GM23338 (cell line): ENCODE results near the gene PTPN6. TPM values are rescaled to one million over a fixed set of nuclear protein-coding genes. Genes with fewer than 3 reads are reported as not detected.

Source experiments
- ATAC-seq: fragments of 200-7000 bp; cut with Tn5 transposase; 3 replicates; pipeline ENCODE4 v1.9.1; 2020
- DNase-seq: peaks from one replicate; pipeline ENCODE4 v3.0.0-alpha.2; 2015; ENCODE audit warnings: low spot score
- H2AFZ ChIP-seq: fragments of 200-600 bp; sonication (generic); 2 replicates; pipeline ENCODE4 v1.8.0; 2016; ENCODE audit warnings: antibody characterized with exemption, mild to moderate bottlenecking, moderate library complexity
- H3F3A ChIP-seq: fragments of 200-600 bp; sonication (generic); replicated peaks from 2 replicates; pipeline ENCODE4 v1.8.0; 2017; ENCODE audit warnings: antibody characterized with exemption, mixed run types, low read depth
- H3K27ac ChIP-seq: fragments of 200-600 bp; sonication (generic); 2 replicates; pipeline ENCODE4 v1.6.1; 2016; ENCODE audit warnings: low read depth
- H3K27me3 ChIP-seq: fragments of 200-600 bp; sonication (generic); 2 replicates; pipeline ENCODE4 v1.8.0; 2016; ENCODE audit warnings: mild to moderate bottlenecking, mixed run types, moderate library complexity; ENCODE audit not compliant: insufficient read depth
- H3K36me3 ChIP-seq: fragments of 200-600 bp; sonication (generic); 2 replicates; pipeline ENCODE4 v1.8.0; 2016; ENCODE audit warnings: mild to moderate bottlenecking; ENCODE audit not compliant: insufficient read depth
- H3K4me1 ChIP-seq: fragments of 200-600 bp; sonication (generic); 2 replicates; pipeline ENCODE4 v1.8.0; 2016; ENCODE audit warnings: mild to moderate bottlenecking, moderate library complexity; ENCODE audit not compliant: insufficient read depth
- H3K4me2 ChIP-seq: fragments of 200-600 bp; sonication (generic); 2 replicates; pipeline ENCODE4 v1.7.1; 2017; ENCODE audit warnings: mixed run types
- H3K4me3 ChIP-seq: fragments of 200-600 bp; sonication (generic); 2 replicates; pipeline ENCODE4 v1.6.1; 2016; ENCODE audit warnings: mixed run types
- H3K79me2 ChIP-seq: fragments of 200-600 bp; sonication (generic); replicated peaks from 2 replicates; pipeline ENCODE4 v1.8.0; 2017; ENCODE audit warnings: mild to moderate bottlenecking; ENCODE audit not compliant: insufficient read depth
- H3K9me2 ChIP-seq: fragments of 200-600 bp; sonication (generic); 2 replicates; pipeline ENCODE4 v1.8.0; 2017; ENCODE audit not compliant: insufficient read depth
- H4K20me1 ChIP-seq: fragments of 200-600 bp; sonication (generic); replicated peaks from 2 replicates; pipeline ENCODE4 v1.8.0; 2017; ENCODE audit warnings: mild to moderate bottlenecking; ENCODE audit not compliant: insufficient read depth
- H3K27ac Mint-ChIP-seq: 2 replicates; pipeline ENCODE4 v1.8.0; 2020; ENCODE audit warnings: inconsistent platforms, mild to moderate bottlenecking, moderate library complexity, mixed read lengths
- H3K27me3 Mint-ChIP-seq: 3 replicates; pipeline ENCODE4 v1.8.0; 2022; ENCODE audit warnings: low read depth, mild to moderate bottlenecking, moderate library complexity, mixed read lengths, inconsistent platforms; ENCODE audit not compliant: insufficient read depth, poor library complexity
- H3K36me3 Mint-ChIP-seq: 3 replicates; pipeline ENCODE4 v1.8.0; 2021; ENCODE audit warnings: low read depth, mild to moderate bottlenecking, inconsistent platforms, moderate library complexity, mixed read lengths
- H3K4me1 Mint-ChIP-seq: 3 replicates; pipeline ENCODE4 v1.8.0; 2020; ENCODE audit warnings: mild to moderate bottlenecking, inconsistent platforms, mixed read lengths
- H3K4me3 Mint-ChIP-seq: 3 replicates; pipeline ENCODE4 v1.8.0; 2021; ENCODE audit warnings: moderate library complexity, mild to moderate bottlenecking, inconsistent platforms, mixed read lengths
- H3K9me3 Mint-ChIP-seq: 3 replicates; pipeline ENCODE4 v1.8.0; 2020; ENCODE audit warnings: moderate library complexity, mild to moderate bottlenecking, inconsistent platforms, mixed read lengths
- CREB1 ChIP-seq: fragments of 250-450 bp; sonication (Bioruptor Pico); IDR thresholded peaks from 2 replicates; pipeline ENCODE4 v1.5.0; 2020; ENCODE audit warnings: low read depth, mild to moderate bottlenecking, moderate library complexity
- EZH2 ChIP-seq: fragments of 200-600 bp; sonication (generic); IDR thresholded peaks from one replicate; pipeline ENCODE4 v1.8.0; 2017; ENCODE audit warnings: antibody characterized with exemption, mild to moderate bottlenecking, low read depth; ENCODE audit not compliant: unreplicated experiment
- EZH2phosphoT487 ChIP-seq: fragments of 200-600 bp; sonication (generic); IDR thresholded peaks from one replicate; pipeline ENCODE4 v1.8.1; 2018; ENCODE audit warnings: antibody characterized with exemption; ENCODE audit not compliant: unreplicated experiment
- NANOG ChIP-seq: IDR thresholded peaks from 2 replicates; pipeline ENCODE4 v1.6.1; 2016; ENCODE audit warnings: antibody characterized with exemption, borderline replicate concordance
- POLR2AphosphoS5 ChIP-seq: IDR thresholded peaks from 2 replicates; pipeline ENCODE4 v1.6.1; 2016; ENCODE audit warnings: antibody characterized with exemption, low read depth
- STAT1 ChIP-seq: IDR thresholded peaks from one replicate; pipeline ENCODE4 v1.6.1; 2016; ENCODE audit warnings: antibody characterized with exemption; ENCODE audit not compliant: unreplicated experiment
- ZNF114 ChIP-seq: fragments of 250-450 bp; sonication (Bioruptor Pico); IDR thresholded peaks from 2 replicates; pipeline ENCODE4 v1.5.0; 2020; ENCODE audit warnings: mild to moderate bottlenecking, moderate library complexity
- ZNF331 ChIP-seq: fragments of 250-450 bp; sonication (Bioruptor Pico); IDR thresholded peaks from 2 replicates; pipeline ENCODE4 v1.5.0; 2020; ENCODE audit warnings: low read depth, mild to moderate bottlenecking, moderate library complexity
- polyA plus RNA-seq: library from polyadenylated mRNA; unstranded; fragments of >200 nt; fragmentation: Nextera tagmentation; extraction: Ambion mirVana; gene quantifications from 2 replicates; pipeline ENCODE4 v1.2.1, GENCODE V29; 2016
- total RNA-seq: library from RNA; depleted of rRNA; stranded (reverse); fragments of >200 nt; shearing (Covaris generic); gene quantifications from 2 replicates; pipeline ENCODE4 v1.2.3, GENCODE V29; 2014
- TF ChIP-seq, protein P1 (sequence below): fragments of 250-450 bp; sonication (Bioruptor Pico); IDR thresholded peaks from 2 replicates; pipeline ENCODE4 v1.5.0; 2020; ENCODE audit warnings: mild to moderate bottlenecking, moderate library complexity
- TF ChIP-seq, protein P2 (sequence below): IDR thresholded peaks from one replicate; pipeline ENCODE4 v1.6.1; 2018; ENCODE audit warnings: antibody characterized with exemption; ENCODE audit not compliant: unreplicated experiment

PTPN6 gene
- total and polyA plus RNA-seq, 2 experiments from 2014 or later = 25.3 to 35.4 TPM

DNA sequence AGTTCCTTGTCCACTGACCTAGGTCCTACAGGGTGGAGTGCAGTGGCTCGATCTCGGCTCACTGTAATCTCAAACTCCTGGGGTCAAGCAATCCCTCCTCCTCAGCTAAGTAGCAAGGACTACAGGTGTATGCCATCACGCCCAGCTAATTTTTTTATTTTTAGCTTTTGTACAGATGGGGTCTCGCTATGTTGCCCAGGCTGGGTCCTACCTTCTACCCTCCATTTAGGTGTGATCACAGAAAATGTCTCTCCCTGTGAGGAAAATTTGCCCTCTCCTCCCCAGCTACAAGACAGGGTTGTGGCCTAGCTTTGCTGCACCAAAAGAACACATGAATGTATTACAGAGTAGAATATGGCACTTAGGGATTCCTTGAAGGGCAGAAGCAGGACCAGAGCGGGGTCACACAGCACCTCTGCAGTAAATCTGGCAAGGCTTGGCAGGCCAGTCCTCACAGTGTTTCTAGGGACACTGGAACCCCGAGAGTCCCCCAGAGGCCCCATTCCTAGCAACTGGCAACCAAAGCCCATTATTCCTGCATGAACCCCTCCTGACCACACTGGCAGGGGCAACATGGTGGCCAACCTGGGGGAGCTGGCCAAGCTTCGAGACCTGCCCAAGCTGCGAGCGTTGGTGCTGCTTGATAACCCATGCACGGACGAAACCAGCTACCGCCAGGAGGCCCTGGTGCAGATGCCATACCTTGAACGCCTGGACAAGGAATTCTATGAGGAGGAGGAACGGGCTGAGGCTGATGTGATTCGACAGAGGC lies 38.8 kb upstream of the PTPN6 start (continued):
- TF ChIP-seq, protein P1, sequence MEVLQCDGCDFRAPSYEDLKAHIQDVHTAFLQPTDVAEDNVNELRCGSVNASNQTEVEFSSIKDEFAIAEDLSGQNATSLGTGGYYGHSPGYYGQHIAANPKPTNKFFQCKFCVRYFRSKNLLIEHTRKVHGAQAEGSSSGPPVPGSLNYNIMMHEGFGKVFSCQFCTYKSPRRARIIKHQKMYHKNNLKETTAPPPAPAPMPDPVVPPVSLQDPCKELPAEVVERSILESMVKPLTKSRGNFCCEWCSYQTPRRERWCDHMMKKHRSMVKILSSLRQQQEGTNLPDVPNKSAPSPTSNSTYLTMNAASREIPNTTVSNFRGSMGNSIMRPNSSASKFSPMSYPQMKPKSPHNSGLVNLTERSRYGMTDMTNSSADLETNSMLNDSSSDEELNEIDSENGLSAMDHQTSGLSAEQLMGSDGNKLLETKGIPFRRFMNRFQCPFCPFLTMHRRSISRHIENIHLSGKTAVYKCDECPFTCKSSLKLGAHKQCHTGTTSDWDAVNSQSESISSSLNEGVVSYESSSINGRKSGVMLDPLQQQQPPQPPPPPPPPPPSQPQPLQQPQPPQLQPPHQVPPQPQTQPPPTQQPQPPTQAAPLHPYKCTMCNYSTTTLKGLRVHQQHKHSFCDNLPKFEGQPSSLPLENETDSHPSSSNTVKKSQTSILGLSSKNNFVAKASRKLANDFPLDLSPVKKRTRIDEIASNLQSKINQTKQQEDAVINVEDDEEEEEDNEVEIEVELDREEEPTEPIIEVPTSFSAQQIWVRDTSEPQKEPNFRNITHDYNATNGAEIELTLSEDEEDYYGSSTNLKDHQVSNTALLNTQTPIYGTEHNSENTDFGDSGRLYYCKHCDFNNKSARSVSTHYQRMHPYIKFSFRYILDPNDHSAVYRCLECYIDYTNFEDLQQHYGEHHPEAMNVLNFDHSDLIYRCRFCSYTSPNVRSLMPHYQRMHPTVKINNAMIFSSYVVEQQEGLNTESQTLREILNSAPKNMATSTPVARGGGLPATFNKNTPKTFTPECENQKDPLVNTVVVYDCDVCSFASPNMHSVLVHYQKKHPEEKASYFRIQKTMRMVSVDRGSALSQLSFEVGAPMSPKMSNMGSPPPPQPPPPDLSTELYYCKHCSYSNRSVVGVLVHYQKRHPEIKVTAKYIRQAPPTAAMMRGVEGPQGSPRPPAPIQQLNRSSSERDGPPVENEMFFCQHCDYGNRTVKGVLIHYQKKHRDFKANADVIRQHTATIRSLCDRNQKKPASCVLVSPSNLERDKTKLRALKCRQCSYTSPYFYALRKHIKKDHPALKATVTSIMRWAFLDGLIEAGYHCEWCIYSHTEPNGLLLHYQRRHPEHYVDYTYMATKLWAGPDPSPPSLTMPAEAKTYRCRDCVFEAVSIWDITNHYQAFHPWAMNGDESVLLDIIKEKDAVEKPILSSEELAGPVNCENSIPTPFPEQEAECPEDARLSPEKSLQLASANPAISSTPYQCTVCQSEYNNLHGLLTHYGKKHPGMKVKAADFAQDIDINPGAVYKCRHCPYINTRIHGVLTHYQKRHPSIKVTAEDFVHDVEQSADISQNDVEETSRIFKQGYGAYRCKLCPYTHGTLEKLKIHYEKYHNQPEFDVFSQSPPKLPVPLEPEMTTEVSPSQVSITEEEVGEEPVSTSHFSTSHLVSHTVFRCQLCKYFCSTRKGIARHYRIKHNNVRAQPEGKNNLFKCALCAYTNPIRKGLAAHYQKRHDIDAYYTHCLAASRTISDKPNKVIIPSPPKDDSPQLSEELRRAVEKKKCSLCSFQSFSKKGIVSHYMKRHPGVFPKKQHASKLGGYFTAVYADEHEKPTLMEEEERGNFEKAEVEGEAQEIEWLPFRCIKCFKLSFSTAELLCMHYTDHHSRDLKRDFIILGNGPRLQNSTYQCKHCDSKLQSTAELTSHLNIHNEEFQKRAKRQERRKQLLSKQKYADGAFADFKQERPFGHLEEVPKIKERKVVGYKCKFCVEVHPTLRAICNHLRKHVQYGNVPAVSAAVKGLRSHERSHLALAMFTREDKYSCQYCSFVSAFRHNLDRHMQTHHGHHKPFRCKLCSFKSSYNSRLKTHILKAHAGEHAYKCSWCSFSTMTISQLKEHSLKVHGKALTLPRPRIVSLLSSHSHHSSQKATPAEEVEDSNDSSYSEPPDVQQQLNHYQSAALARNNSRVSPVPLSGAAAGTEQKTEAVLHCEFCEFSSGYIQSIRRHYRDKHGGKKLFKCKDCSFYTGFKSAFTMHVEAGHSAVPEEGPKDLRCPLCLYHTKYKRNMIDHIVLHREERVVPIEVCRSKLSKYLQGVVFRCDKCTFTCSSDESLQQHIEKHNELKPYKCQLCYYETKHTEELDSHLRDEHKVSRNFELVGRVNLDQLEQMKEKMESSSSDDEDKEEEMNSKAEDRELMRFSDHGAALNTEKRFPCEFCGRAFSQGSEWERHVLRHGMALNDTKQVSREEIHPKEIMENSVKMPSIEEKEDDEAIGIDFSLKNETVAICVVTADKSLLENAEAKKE (CRISPR knock-in tag) = no peak
- TF ChIP-seq EZH2 (no peak), EZH2phosphoT487 (no peak)

DNA sequence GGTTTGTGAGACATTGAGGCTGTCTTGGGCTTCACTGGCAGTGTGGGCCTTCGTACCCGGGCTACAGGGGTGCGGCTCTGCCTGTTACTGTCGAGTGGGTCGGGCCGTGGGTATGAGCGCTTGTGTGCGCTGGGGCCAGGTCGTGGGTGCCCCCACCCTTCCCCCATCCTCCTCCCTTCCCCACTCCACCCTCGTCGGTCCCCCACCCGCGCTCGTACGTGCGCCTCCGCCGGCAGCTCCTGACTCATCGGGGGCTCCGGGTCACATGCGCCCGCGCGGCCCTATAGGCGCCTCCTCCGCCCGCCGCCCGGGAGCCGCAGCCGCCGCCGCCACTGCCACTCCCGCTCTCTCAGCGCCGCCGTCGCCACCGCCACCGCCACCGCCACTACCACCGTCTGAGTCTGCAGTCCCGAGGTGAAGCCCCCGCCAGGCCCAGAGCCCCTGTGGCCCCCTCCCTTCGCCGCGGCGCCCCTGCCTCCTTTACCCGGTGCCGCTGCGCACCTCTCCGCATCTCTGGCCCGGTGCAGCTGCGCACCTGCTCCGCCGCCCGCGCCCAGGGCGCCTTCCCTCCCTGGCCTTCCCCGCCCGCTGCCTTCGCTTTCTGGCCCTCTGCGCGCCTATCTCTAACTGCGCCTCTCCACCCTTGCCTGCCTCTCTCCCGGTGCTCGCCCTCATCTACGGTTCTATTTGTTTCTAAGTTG lies 36.8 kb upstream of the PTPN6 start, which contains the start of gene ENO2:
Gene ENO2, plus strand, starts transcription at position 335 of the 701 bp plus-strand sequence. CDS start 1,253 bp downstream, outside the sequence.
- no peak for TF ChIP-seq STAT1
- TF ChIP-seq, protein P2, sequence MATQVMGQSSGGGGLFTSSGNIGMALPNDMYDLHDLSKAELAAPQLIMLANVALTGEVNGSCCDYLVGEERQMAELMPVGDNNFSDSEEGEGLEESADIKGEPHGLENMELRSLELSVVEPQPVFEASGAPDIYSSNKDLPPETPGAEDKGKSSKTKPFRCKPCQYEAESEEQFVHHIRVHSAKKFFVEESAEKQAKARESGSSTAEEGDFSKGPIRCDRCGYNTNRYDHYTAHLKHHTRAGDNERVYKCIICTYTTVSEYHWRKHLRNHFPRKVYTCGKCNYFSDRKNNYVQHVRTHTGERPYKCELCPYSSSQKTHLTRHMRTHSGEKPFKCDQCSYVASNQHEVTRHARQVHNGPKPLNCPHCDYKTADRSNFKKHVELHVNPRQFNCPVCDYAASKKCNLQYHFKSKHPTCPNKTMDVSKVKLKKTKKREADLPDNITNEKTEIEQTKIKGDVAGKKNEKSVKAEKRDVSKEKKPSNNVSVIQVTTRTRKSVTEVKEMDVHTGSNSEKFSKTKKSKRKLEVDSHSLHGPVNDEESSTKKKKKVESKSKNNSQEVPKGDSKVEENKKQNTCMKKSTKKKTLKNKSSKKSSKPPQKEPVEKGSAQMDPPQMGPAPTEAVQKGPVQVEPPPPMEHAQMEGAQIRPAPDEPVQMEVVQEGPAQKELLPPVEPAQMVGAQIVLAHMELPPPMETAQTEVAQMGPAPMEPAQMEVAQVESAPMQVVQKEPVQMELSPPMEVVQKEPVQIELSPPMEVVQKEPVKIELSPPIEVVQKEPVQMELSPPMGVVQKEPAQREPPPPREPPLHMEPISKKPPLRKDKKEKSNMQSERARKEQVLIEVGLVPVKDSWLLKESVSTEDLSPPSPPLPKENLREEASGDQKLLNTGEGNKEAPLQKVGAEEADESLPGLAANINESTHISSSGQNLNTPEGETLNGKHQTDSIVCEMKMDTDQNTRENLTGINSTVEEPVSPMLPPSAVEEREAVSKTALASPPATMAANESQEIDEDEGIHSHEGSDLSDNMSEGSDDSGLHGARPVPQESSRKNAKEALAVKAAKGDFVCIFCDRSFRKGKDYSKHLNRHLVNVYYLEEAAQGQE = no peak
- TF ChIP-seq POLR2AphosphoS5 = peak; percentile 48
- TF ChIP-seq ZNF114 (CRISPR knock-in tag) = no peak
- no peak for TF ChIP-seq ZNF331 (CRISPR knock-in tag)
- TF ChIP-seq CREB1 (CRISPR knock-in tag) = no peak
- TF ChIP-seq NANOG = no peak
- Histone ChIP-seq H3F3A (peaks cover 15% of the 10 kb centered on the region; the same call in 1 of the 2 replicates), H3K36me3 (peaks cover 6% of the 10 kb centered on the region), H3K9me2 (no peaks in the 10 kb centered on the region), H3K4me3 (peak within 1 kb of the TSS; percentile 92), H2AFZ (peak within 1 kb of the TSS; percentile 90), H4K20me1 (no peaks in the 10 kb centered on the region), H3K27me3 (no peaks in the 10 kb centered on the region), H3K79me2 (peaks cover 8% of the 10 kb centered on the region), H3K4me2 (peak within 1 kb of the TSS; percentile 98), H3K4me1 (peaks cover 19% of the 10 kb centered on the region), H3K27ac (no peak within 1 kb of the TSS)
- Mint-ChIP-seq H3K27ac (peak within 1 kb of the TSS; percentile 43), H3K9me3 (no peaks in the 10 kb centered on the region), H3K36me3 (peaks cover 35% of the 10 kb centered on the region), H3K27me3 (peaks cover 17% of the 10 kb centered on the region), H3K4me1 (peaks cover 32% of the 10 kb centered on the region), H3K4me3 (peak within 1 kb of the TSS; percentile 97)
- ATAC-seq (peak; percentile 77), DNase-seq (peak; percentile 79)
